GM19351 (cell line): ENCODE measurements around the gene AADACL2.
"Not testable (repeated sequence)": the region's sequence is repeated elsewhere in the genome, so short reads cannot be mapped to it uniquely, and the experiment has no call there.

Source experiments
- ATAC-seq: cut with Tn5 transposase; IDR thresholded peaks from one replicate; pipeline ENCODE4 v1.9.1; 2021; ENCODE audit warnings: mild to moderate bottlenecking, moderate library complexity; ENCODE audit not compliant: unreplicated experiment

The AADACL2 gene

DNA sequence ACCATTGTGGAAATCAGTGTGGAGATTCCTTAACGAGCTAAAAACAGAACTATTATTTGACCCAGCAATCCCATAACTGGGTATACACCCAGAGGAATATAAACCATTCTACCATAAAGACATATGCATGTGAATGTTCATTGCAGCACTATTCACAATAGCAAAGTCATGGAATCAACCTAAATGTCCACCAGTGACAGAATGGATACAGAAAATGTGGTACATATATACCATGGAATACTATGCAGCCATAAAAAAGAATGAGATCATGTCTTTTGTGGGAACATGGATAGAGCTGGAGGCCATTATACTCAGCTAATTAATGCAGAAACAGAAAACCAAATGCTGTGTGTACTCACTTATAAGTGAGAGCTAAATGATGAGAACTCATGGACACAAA is 31.0 kb downstream of the AADACL2 start:
- not testable (repeated sequence) for ATAC-seq

DNA sequence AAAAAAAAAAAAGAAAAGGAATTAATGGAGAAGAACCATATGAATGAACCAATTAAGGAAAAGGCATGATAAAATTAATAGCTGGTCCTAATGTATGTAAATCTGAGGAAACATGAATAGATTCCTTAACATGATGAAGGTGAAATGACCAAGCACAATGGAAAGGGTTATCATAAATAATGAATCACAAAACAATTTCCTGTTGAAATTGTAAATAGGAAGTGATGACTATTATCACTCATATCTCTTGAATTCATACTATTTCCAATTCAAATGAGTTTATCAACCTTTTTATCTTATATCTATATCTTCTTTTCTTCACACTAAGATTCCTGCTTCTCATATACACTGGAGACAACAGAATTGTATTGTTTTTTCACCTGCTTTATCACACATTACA is 32.0 kb downstream of the AADACL2 start:
- ATAC-seq: no peak

DNA sequence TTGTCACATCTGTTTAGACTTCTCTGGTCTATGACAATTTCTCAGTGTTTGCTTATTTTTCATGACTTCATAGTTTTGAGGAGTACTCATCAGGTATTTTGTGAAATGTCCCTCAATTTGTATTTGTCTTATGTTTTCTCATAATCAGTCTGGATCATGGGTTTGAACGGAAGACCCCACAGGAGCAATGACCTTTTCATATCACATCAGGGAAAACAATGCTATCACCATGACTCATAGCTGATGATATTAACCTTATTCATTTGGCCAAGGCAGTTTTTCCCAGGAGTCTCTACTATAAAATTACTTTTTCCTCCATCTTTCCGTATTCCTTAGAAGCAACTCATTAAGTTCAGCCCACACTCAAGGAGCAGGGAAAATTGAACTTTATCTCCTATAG is 32.7 kb downstream of the AADACL2 start:
- no peak for ATAC-seq

DNA sequence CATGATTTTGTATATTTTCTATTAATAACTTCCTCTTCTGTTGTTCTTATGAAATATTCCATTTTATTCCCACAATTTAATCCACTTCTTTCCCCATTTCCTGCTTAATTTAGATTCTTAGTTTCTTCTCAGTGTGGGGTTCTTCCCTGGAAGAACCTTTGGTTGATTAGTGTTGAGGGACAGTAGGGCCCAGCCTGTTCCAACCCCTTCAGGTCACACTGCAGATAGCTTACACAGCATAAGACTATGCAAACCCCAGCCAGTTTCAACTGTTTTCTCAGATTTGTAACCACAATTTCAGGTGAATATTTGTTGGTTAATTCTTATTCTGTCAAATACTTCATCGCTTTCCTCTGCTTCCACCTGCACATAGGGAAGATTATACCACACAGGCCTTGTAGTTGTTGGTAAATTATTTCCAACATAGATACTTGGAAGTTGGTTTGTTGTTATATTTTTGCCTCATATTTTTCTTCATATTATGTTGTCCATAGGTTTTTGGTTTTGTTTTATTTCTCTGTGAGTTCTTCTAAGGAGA is 34.7 kb downstream of the AADACL2 start:
- no peak for ATAC-seq

DNA sequence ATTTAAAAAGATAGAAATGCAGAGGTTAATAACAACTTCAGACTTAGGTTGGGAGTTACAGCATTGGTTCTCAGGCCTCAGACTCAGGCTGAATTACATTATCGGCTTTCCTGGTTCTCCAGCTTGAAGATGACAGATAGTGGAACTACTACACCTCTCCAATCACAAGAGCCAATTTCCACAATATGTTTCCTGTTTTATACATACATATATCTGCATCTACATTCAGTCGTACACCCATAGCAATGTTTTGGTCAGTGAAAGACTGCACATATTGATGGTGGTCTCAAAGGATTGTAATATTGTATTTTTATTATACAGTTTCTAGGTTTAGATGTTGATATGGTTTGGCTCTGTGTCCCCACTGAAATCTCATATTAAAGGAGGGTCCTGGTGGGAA is 35.4 kb downstream of the AADACL2 start:
- ATAC-seq: no peak

DNA sequence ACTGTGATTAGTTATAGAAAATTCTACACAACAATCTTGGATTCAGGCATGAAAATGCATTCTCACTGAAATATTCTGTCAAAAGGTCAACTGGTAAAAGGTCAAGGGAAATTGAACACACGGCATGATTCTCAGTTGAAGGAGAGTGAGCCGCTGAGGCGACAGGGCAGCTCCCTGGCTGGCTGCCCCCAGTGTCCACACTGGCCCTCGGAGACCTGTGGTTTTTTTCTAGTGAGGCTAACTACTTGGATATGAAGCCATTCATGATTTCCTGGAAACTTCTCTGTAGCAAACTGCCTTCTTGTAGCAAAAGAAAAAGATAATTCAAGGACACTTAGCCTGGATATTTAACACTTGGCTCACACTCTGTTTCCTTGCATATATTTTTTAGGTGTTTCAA is 37.2 kb downstream of the AADACL2 start:
- ATAC-seq: no peak

DNA sequence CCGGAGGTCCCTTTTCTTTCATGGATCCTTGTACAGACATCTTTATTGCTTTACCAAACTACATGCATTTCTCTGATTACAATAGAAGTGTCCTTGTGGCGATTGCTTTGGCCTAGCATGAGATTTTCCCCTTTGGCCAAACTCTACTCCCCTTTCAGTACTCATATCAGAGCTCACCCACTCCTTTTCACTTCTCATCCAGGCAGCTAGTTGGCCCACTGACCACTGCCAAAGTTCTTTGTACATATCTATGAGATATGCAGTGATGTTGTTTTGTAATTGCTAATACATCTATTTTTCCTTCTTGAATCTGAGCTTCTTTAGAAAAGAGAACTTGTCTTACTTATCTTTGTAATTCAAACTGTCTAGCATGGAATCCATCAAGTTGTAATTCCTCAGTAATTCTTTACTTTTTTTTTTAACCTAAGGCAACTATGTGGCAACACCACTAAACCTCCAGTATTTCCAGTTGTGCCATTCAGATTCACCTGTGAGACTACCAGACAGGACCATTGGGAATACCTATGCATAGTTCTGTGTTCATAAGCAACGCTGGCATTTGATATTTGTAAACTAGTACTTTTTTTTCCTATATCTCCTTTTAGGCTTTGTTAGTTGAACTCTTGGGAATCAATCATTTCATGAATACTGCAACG is 39.2 kb downstream of the AADACL2 start:
- ATAC-seq: no peak

DNA sequence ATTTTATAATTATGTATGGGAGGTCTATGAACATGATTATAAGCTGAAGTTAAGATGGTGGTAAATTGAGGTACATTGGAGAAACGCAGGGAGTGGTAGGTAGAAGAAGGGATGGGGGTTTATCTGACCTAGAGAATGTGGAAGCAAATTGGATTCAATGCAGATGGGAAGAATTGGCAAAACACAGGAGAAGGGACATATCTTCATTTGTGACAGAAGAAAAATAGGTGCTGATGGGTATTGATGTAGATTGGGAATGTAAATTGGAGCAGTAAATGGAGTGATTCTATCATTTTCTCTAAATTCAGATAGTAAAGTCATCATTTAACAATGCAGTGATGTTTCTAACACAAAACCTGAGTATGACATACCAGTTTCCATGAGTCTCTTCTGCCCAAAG is 40.5 kb downstream of the AADACL2 start:
- no peak for ATAC-seq

DNA sequence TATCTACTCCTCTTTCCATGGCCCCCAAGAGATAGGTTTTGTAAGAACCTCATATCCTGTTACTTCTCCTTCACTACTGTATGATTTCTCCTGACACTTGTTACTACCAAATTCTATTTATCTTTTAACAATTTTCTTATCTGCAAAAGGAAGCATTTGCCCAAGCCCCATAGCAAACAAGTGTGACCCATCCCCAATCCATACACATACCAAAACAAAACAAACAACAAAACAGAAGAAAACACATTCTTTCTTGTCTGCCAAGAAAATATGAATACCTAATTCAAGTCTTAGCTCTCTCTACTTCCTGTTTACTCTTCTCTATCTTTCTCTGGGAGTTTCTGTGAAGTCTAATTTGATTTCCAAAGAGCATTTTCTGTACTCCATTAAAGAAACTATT is 41.2 kb downstream of the AADACL2 start:
- ATAC-seq: no peak

DNA sequence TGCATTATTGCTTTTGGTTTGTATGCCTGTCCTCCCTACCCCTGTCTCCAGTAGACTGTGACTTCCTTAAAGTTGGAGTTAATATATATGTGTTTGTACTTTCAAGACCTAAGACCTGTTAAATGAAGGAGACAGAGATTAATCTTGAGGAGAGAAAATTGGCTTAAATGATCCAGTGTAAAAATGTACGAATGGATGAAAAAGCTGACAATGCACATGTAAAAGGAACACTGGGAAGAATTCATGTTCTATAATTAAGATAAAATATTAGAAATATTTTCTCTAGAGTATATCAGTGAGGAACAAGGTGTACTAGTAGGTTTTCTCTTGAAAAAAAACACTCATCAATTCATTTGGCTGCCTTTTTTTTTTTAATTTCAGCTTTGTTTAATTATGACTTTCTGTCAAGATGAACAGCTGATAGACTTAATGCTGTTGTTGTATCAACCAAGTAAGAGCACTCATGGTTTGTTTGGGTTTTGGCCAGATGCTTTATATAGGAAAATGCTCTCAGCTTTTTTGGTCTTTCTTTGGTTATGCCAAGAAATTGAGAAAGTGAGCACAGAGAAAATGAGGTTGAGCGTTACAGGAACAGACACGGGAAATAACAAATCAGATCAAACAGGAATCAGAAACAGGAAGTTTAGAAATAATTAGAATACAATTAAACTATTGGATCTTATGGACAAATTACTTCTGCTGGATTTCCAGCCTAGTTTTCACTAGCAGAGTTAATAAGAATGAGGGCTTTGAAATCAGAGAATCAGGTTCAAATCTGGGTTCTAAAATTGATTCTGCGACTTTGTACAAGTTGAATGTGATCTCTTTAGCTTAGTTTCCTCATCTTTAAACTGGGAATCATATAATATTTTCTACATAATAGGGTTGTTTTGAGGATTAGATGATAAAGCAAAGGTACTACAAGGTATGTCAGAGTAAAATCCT is 41.9 kb downstream of the AADACL2 start:
- no peak for ATAC-seq

DNA sequence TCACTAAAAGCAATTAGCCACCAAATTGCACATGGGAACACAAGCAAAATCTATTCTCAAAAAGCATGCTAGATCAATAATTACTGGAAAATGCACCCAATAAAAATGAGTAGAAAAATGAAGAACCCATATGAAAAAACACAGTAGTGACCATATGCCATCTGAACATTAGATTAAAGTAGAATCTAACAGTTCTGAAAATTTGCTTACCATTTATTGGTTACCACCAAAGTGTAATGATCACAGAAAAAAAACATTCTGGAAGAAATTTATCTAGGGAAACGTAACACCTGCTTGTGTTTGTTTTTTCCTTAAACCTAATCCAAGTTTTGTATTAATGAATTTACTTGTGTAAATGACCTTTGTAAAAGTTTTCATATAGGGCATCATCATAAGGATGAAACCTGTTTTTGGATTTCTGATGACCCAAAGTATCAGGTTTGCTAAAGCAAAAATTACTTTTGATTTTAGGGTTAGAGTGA is 42.6 kb downstream of the AADACL2 start:
- no peak for ATAC-seq

DNA sequence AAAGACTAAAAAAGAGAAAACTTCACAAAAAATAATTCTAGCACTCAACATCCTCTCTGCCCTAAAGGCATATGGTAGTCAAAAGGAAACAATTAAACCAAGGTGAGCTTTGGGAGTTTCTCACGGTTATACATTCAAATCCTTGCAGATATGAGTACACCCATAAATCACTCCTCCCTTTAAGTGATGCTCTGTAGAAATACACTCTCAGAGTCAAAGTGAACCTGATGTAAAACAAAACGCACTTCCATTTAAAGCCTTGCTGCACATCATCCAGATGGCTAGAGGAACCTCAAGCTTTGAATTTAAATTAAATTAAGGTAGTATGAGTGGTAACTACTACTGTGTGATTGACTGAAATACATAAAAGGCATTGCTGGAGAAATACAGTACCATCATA is 44.2 kb downstream of the AADACL2 start:
- no peak for ATAC-seq

DNA sequence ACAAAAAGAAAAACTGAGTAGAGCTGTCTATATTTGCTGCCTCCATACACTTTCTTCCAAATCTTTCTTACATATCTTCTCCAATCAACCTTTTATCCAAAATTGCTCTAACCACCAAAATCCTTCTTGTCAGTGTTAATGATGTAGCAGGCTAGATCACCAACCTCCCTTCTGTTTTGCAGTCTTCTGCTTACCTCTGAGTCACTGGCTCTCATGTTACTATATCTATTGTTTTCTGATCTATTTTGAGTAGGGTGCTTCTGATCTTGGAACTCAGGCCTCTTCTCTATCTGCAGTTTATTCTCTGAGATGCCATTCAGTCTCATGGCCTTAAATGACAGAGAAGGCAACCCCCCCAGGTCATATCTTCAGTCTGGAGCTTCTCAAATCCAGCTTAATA is 53.9 kb downstream of the AADACL2 start:
- no peak for ATAC-seq

DNA sequence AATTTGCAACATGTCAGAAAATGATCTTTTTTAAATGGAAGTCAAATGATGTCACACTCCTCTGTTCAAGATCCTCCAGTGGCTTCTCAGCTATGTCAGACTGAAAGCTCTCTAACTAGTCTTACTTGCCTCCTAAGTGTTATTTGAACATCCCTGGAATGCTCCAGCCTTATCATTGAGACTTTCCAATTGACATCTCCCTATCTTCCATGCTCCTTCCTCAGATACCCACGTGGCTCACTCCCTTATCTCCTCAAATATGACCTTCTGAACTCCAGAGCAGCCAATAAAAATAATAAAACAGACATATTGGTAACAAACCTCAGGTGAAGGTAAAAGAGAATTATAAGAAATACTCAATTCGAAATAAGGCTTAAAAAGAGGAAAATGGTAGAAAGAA is 54.7 kb downstream of the AADACL2 start:
- no peak for ATAC-seq

DNA sequence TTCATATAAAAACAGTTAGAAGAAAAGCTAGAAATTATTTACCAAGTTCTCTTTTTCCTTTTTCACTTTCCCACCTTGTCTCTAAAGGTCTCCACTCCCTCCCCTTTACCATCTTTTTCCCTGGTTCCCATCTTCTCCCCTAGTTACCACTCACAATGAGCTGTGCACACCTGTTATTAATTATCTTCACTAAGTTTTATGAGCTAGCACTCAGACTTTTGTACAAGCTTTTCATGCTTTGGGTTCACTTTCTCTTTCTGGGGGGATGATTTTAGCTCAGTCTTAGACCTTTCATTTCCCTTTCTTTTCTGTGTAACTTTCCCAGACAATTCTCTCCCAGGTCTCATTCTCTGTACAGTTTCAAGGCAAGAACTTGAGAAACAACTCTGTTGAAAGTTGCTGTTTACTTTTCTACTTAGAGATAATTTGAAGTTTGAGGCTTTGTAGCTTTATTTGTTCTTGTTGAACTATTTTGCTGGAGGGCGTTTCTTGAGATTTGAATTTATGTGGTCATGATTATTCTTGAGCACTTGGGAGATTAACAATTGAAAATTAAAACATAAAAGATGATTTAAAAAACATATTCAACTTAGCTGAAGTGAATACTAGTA is 56.2 kb downstream of the AADACL2 start:
- ATAC-seq: no peak

DNA sequence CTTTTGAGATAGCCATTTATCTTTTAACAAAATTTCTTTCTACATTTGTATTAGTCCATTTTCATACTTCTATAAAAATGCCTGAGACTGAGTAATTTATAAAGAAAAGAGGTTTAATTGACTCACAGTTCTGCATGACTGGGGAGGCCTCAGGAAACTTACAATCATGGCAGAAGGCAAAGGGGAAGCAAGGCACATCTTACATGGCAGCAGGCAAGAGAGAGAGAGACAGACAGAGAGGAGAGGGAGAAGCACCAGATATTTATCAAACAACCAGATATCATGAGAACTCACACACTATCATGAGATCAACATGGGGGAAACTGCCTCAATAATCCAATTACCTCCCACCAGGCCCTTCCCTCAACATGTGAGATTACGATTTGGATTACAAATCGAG is 57.0 kb downstream of the AADACL2 start:
- not testable (repeated sequence) for ATAC-seq

DNA sequence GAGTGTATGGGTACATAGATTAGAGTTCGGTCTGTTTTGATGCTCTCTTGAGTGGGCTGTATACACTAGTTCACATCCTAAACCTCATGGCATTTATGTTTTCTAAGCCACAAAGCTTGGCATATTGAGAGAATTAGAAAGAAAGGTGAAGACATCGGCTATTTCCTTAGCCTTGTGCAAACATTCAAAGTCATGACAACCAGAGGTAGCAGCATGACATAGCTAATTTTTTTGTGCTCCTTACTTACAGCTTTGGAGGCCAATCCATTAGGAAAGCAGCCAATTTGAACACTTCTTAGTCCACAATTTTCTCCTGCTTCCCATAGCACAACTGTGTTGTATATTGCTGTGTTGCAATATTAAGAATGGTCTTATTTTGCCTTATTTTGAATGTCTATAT is 58.7 kb downstream of the AADACL2 start:
- no peak for ATAC-seq

DNA sequence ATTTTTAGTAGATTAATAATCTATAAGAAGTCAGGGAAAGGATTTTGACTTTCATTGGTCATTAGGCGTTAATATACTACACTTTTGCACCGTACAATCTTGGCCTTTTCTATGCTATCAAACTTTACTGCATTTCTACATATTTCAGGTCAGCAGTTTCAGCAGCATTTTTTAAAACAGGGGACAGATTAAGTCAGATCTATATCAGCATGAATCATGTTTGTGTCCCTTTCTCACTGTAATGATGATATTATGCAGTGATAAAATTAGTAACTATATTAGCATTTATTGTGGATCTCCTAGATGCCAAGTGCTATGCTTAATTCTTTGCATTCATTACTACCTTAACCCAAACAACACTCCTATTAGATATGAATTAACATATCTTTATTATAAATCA is 59.9 kb downstream of the AADACL2 start:
- no peak for ATAC-seq

DNA sequence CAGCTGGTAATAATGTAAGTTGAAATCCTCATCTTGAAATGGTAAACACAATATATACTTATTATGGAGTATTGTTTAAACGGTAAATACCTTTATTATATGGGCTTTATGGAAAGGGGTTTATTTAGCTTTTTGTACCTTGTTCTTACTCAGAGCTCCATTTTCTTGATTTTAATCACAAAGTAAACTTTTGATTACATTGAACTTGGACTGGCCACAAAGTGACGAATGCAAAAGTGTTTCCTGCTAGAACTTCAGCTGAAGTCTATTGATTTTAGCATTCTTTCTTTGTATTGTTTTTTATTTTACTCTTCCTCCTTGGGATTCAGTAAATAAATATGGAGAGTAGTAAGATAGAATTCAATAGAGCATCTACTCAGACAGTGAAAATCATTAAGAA is 60.4 kb downstream of the AADACL2 start:
- no peak for ATAC-seq

DNA sequence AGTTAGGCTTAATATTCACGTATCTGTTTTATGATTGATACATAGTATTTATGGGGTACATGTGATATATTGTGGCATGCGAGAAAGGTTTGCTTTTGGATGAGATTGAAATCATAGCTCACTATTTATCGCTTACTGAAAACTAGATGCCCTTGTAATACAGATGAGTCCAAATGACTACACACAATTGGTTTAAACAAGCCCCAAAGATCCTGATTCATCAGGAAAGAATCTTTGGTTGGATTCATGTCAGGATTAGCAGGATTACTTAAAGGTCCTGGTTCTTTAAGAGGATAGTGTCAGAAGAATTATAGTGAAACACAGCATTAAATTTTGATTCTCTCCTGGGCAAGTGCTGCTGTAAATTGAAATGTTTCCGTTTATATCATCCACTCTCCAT is 61.5 kb downstream of the AADACL2 start:
- ATAC-seq: no peak

DNA sequence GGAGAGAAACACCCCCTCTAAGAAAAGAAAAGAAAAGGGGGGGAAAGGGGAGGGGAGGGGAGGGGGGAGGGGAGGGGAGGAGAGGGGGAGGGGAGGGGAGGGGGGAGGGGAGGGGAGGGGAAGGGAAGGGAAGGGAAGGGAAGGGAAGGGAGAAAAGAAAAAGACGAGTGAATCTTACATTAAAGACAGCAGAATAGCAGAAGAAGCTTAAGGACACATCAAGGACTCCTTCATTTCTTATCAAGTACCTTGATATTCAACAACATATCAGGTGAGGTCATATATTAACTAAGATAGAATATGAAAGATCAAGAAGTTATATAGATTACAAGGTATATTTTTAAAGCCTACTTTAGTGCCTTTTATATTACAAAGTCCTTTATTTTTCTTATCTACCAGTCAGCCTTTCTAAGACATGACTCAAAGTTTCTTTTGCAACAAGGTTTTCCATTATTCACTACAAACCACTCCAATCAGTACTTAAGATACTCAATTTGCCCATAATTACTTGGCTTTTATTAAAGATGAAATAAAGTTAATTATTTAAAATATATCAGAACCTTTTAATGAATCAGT is 62.5 kb downstream of the AADACL2 start:
- no peak for ATAC-seq
